Mesenchymal stem cell (in vitro differentiated cells and primary cell): ENCODE results near the gene SERGEF.

Experiments
- DNase-seq: peaks from one replicate; pipeline ENCODE4 v3.0.0-alpha.2; 2013
- H2AFZ ChIP-seq: one replicate; pipeline ENCODE4 v1.6.1; 2013; ENCODE audit warnings: low read depth, mild to moderate bottlenecking, control low read depth, inconsistent platforms, low read length, moderate library complexity
- H2AK5ac ChIP-seq: 2 replicates; pipeline ENCODE4 v1.6.1; 2013; ENCODE audit warnings: low read length, moderate library complexity, mild to moderate bottlenecking, inconsistent platforms; ENCODE audit not compliant: severe bottlenecking
- H2BK120ac ChIP-seq: one replicate; pipeline ENCODE4 v1.6.1; 2013; ENCODE audit warnings: low read depth, mild to moderate bottlenecking, inconsistent platforms, low read length, moderate library complexity
- H2BK12ac ChIP-seq, 2 experiments: one replicate each; pipeline ENCODE4 v1.6.1; 2013; ENCODE audit warnings: inconsistent platforms in 2 of 2, low read length in 2 of 2, mild to moderate bottlenecking in 2 of 2, moderate library complexity in 2 of 2, control low read depth in 1 of 2
- H2BK15ac ChIP-seq: one replicate; pipeline ENCODE4 v1.6.1; 2013; ENCODE audit warnings: mild to moderate bottlenecking, low read depth, inconsistent platforms; ENCODE audit not compliant: poor library complexity, severe bottlenecking
- H2BK5ac ChIP-seq: 2 replicates; pipeline ENCODE4 v1.6.1; 2013; ENCODE audit warnings: low read depth, mild to moderate bottlenecking, low read length, control low read depth, inconsistent platforms; ENCODE audit not compliant: poor library complexity, severe bottlenecking
- H3K14ac ChIP-seq, 2 experiments: one replicate each; pipeline ENCODE4 v1.6.1; 2013; ENCODE audit warnings: inconsistent platforms in 2 of 2, low read length in 2 of 2, control low read depth in 1 of 2, mild to moderate bottlenecking in 1 of 2, moderate library complexity in 1 of 2
- H3K18ac ChIP-seq, 2 experiments: one replicate each; pipeline ENCODE4 v1.6.1; 2013; ENCODE audit warnings: inconsistent platforms in 2 of 2, low read length in 2 of 2, control low read depth in 1 of 2, low read depth in 1 of 2, mild to moderate bottlenecking in 1 of 2
- H3K23ac ChIP-seq, 2 experiments: one replicate each; pipeline ENCODE4 v1.6.1; 2013; ENCODE audit warnings: inconsistent platforms in 2 of 2, low read length in 2 of 2, mild to moderate bottlenecking in 2 of 2, moderate library complexity in 2 of 2, control low read depth in 1 of 2
- H3K27ac ChIP-seq: 2 replicates; pipeline ENCODE4 v1.5.1; 2013; ENCODE audit warnings: mild to moderate bottlenecking, moderate library complexity, low read length, control low read depth, inconsistent platforms; ENCODE audit not compliant: poor library complexity, severe bottlenecking
- H3K27me3 ChIP-seq, 2 experiments: 2 replicates each; pipeline versions ENCODE4 v1.6.1 to v1.7.0; 2013; ENCODE audit warnings: low read length in 2 of 2, mild to moderate bottlenecking in 2 of 2, moderate library complexity in 2 of 2, control low read depth in 1 of 2, inconsistent platforms in 1 of 2; ENCODE audit not compliant: control insufficient read depth in 1 of 2, insufficient read depth in 1 of 2
- H3K36me3 ChIP-seq, 2 experiments: 2 replicates each; pipeline versions ENCODE4 v1.6.1 to v1.7.0; 2013; ENCODE audit warnings: low read length in 2 of 2, control low read depth in 1 of 2, inconsistent platforms in 1 of 2, low read depth in 1 of 2, mild to moderate bottlenecking in 1 of 2; ENCODE audit not compliant: insufficient read depth in 2 of 2, control insufficient read depth in 1 of 2
- H3K4ac ChIP-seq, 2 experiments: one replicate each; pipeline ENCODE4 v1.6.1; 2013; ENCODE audit warnings: inconsistent platforms in 2 of 2, low read length in 2 of 2, mild to moderate bottlenecking in 2 of 2, moderate library complexity in 2 of 2, control low read depth in 1 of 2, low read depth in 1 of 2
- H3K4me1 ChIP-seq: 2 replicates; pipeline ENCODE4 v1.6.1; 2013; ENCODE audit warnings: low read depth, low read length, control low read depth; ENCODE audit not compliant: control insufficient read depth, insufficient read depth
- H3K4me2 ChIP-seq: 2 replicates; pipeline ENCODE4 v1.6.1; 2013; ENCODE audit warnings: low read length, mild to moderate bottlenecking, inconsistent platforms; ENCODE audit not compliant: poor library complexity, severe bottlenecking
- H3K4me3 ChIP-seq, 2 experiments: 2 replicates each; pipeline versions ENCODE4 v1.5.1 to v1.7.0; 2013; ENCODE audit warnings: low read length in 2 of 2, mild to moderate bottlenecking in 2 of 2, control low read depth in 1 of 2, low read depth in 1 of 2; ENCODE audit not compliant: insufficient read depth in 1 of 2
- H3K79me1 ChIP-seq: replicated peaks from 2 replicates; pipeline ENCODE4 v1.6.1; 2013; ENCODE audit warnings: mild to moderate bottlenecking, control low read depth, low read length, inconsistent platforms; ENCODE audit not compliant: poor library complexity, severe bottlenecking
- H3K9ac ChIP-seq: 2 replicates; pipeline ENCODE4 v1.7.0; 2013; ENCODE audit warnings: mild to moderate bottlenecking, low read length, moderate library complexity
- H3K9me3 ChIP-seq: 2 replicates; pipeline ENCODE4 v1.7.0; 2013; ENCODE audit warnings: mild to moderate bottlenecking, low read length; ENCODE audit not compliant: control insufficient read depth
- H4K8ac ChIP-seq: one replicate; pipeline ENCODE4 v1.6.1; 2013; ENCODE audit warnings: inconsistent platforms, mild to moderate bottlenecking, low read length, moderate library complexity
- H4K91ac ChIP-seq: one replicate; pipeline ENCODE4 v1.6.1; 2013; ENCODE audit warnings: mild to moderate bottlenecking, low read length, inconsistent platforms
- WGBS: methylation state at CpG from one replicate; pipeline ENCODE4 v1.1.7; 2013; ENCODE audit warnings: mixed read lengths; 5-methylcytosine and 5-hydroxymethylcytosine counted together

Gene SERGEF

GRCh38 chr11:17807034-17807433, 205.8 kb downstream of the SERGEF start:
- DNase-seq = no peak
- peaks cover 0 to 3% of the 10 kb centered on the region in 2 experiments for H3K36me3 ChIP-seq
- H3K4ac ChIP-seq = no peak overlapping the region
- H3K27me3 ChIP-seq = no peaks in the 10 kb centered on the region
- WGBS = 82% methylated on average over 4 of the region's 4 CpGs
- H3K9ac ChIP-seq = no peak overlapping the region
- no peaks in the 10 kb centered on the region for H3K79me1 ChIP-seq
- no peak overlapping the region for H3K18ac ChIP-seq
- H3K23ac ChIP-seq = no peak overlapping the region
- H3K14ac ChIP-seq = no peak overlapping the region
- H3K4me3 ChIP-seq = no peak overlapping the region
- no peak overlapping the region for H3K4me2 ChIP-seq
- no peak overlapping the region for H2BK5ac ChIP-seq
- H2BK15ac ChIP-seq = no peak overlapping the region
- no peak overlapping the region for H3K27ac ChIP-seq
- no peaks in the 10 kb centered on the region for H3K9me3 ChIP-seq
- H4K8ac ChIP-seq = no peak overlapping the region
- no peak overlapping the region for H4K91ac ChIP-seq
- H2BK120ac ChIP-seq = no peak overlapping the region
- no peak overlapping the region for H2BK12ac ChIP-seq
- H2AFZ ChIP-seq = no peak overlapping the region
- H3K4me1 ChIP-seq = no peaks in the 10 kb centered on the region
- H2AK5ac ChIP-seq = no peak overlapping the region

- WGBS = no CpG with 5 or more reads among the region's 1 CpG
- Histone ChIP-seq H3K9me3 (no peaks in the 10 kb centered on the region), H3K4me2 (no peak overlapping the region)
These were observed 207.0 kb downstream of the SERGEF start for GRCh38 chr11:17805873-17806272.

GRCh38 chr11:17805043-17805442, 207.8 kb downstream of the SERGEF start:
- Histone ChIP-seq H3K36me3 (peaks cover 0 to 3% of the 10 kb centered on the region in 2 experiments), H4K91ac (no peak overlapping the region), H3K9ac (no peak overlapping the region), H3K27me3 (no peaks in the 10 kb centered on the region), H2BK5ac (no peak overlapping the region), H3K27ac (no peak overlapping the region), H4K8ac (no peak overlapping the region), H3K4ac (no peak overlapping the region), H2BK12ac (no peak overlapping the region), H2AFZ (no peak overlapping the region), H2AK5ac (no peak overlapping the region), H3K14ac (no peak overlapping the region), H3K4me3 (no peak overlapping the region), H3K79me1 (no peaks in the 10 kb centered on the region), H3K23ac (no peak overlapping the region), H3K9me3 (no peaks in the 10 kb centered on the region), H3K4me2 (no peak overlapping the region), H3K18ac (no peak overlapping the region), H2BK120ac (no peak overlapping the region), H2BK15ac (no peak overlapping the region), H3K4me1 (no peaks in the 10 kb centered on the region)
- DNase-seq = no peak
- WGBS = 95% methylated on average over 4 of the region's 4 CpGs

More at GRCh38 chr11:17805873-17806272, 207.0 kb downstream of the SERGEF start:
- no peak overlapping the region for H4K8ac ChIP-seq
- no peak overlapping the region for H3K4me3 ChIP-seq
- H3K4me1 ChIP-seq = no peaks in the 10 kb centered on the region
- H2AK5ac ChIP-seq = no peak overlapping the region
- H2AFZ ChIP-seq = no peak overlapping the region
- no peak overlapping the region for H2BK120ac ChIP-seq
- H3K18ac ChIP-seq = no peak overlapping the region
- H3K9ac ChIP-seq = no peak overlapping the region
- no peak overlapping the region for H2BK5ac ChIP-seq
- no peak for DNase-seq
- no peak overlapping the region for H3K4ac ChIP-seq
- H3K27ac ChIP-seq = no peak overlapping the region
- no peak overlapping the region for H3K14ac ChIP-seq
- no peaks in the 10 kb centered on the region for H3K79me1 ChIP-seq
- H4K91ac ChIP-seq = no peak overlapping the region
- H2BK15ac ChIP-seq = no peak overlapping the region
- peaks cover 0 to 3% of the 10 kb centered on the region in 2 experiments for H3K36me3 ChIP-seq
- no peak overlapping the region for H2BK12ac ChIP-seq
- H3K27me3 ChIP-seq = no peaks in the 10 kb centered on the region
- H3K23ac ChIP-seq = no peak overlapping the region

- Histone ChIP-seq H3K4me1 (no peaks in the 10 kb centered on the region), H3K9me3 (no peaks in the 10 kb centered on the region), H4K8ac (no peak overlapping the region), H3K79me1 (no peaks in the 10 kb centered on the region), H2BK5ac (no peak overlapping the region), H3K4me2 (no peak overlapping the region), H2AK5ac (no peak overlapping the region), H2BK12ac (no peak overlapping the region), H3K4me3 (no peak overlapping the region), H3K14ac (no peak overlapping the region), H3K36me3 (peaks cover 0 to 5% of the 10 kb centered on the region in 2 experiments), H2BK120ac (no peak overlapping the region), H3K27me3 (no peaks in the 10 kb centered on the region), H2BK15ac (no peak overlapping the region), H3K4ac (no peak overlapping the region), H3K27ac (no peak overlapping the region), H3K18ac (no peak overlapping the region), H3K9ac (no peak overlapping the region), H2AFZ (no peak overlapping the region), H4K91ac (no peak overlapping the region), H3K23ac (no peak overlapping the region)
- no peak for DNase-seq
- WGBS = 91% methylated on average over 7 of the region's 7 CpGs
These were observed 209.0 kb downstream of the SERGEF start for GRCh38 chr11:17803754-17804334.
